ENCODE results near the gene C8G. TPM values are rescaled to one million over a fixed set of nuclear protein-coding genes. Genes with fewer than 3 reads are reported as not detected.

C8G gene
- total RNA-seq, result 1 to 10 TPM; 1.4 to 1.5 TPM

DNA sequence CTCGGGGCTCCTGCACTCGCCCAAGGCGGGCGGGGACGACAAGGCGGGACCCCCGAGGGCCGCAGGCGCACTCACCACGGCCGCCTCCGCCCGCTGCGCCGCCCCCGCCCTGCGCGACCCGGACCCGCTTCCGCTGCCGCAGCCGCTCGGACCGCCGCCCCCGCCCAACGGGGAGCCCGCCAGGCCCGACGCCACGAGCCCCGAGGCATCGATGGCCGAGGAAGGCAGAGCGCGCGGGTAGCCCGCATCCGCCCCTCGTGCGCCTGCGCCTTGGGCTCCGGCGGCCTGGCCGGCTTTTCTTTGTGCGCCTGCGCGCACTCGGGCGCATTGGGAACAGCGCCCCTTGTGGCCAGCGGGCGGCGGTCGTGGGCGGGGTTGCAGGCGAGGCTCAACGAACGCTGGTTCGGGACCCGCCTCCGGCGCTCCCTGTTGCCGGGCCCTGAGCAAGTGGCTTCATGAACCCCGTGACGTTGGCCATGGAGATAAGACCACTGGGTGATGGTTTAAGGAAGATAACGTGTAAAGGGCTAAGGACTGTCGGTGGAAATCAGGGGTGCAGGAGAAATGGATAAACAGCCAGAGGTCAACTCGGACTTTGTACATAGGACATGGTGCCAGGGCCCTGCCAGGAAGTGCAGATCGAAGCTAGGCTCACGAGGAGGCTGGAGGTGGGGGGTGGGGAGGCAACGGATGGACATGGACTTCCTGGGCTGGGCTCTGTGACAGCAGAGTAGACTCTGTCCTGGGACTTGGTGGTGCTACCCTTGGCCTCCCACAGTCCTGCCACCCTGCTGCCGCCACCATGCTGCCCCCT lies at the start of gene C8G, which contains the start of gene FBXW5:
Gene C8G (plus strand): TSS at position 725 of the 814 bp plus-strand sequence. CDS start 78 bp downstream, at position 803.
Gene FBXW5 (minus strand): TSS at position 220 of the 814 bp plus-strand sequence. CDS start 655 bp downstream, outside the sequence.
- POLR2A ChIA-PET, result interaction anchor here (0.6 to 1.0 kb wide), 3 partner anchors 25 to 243 kb away, joined by 3 read pairs; partner anchors contain the start of gene ABCA2
- H3K9me3 Mint-ChIP-seq (ENCODE audit: insufficient read depth), result no peaks in the 10 kb centered on the region
- CTCF ChIA-PET, result interaction anchor here (0.8 to 5.5 kb wide), 7 partner anchors 56 to 156 kb away, joined by 3 to 146 read pairs (median 4); partner anchors contain the start of genes AJM1 and NPDC1
- peak within 1 kb of the TSS; percentile 91 for H3K27ac Mint-ChIP-seq
- H3K27me3 Mint-ChIP-seq (ENCODE audit: low read depth), result no peaks in the 10 kb centered on the region
- H3K4me3 Mint-ChIP-seq, result peak within 1 kb of the TSS; percentile 79
- peaks cover 21% of the 10 kb centered on the region for H3K36me3 Mint-ChIP-seq (ENCODE audit: low read depth)
- DNase-seq (peak; percentile 95), ATAC-seq (peak; percentile 77)
- H3K4me1 Mint-ChIP-seq (ENCODE audit: low read depth), result peaks cover 21% of the 10 kb centered on the region

DNA sequence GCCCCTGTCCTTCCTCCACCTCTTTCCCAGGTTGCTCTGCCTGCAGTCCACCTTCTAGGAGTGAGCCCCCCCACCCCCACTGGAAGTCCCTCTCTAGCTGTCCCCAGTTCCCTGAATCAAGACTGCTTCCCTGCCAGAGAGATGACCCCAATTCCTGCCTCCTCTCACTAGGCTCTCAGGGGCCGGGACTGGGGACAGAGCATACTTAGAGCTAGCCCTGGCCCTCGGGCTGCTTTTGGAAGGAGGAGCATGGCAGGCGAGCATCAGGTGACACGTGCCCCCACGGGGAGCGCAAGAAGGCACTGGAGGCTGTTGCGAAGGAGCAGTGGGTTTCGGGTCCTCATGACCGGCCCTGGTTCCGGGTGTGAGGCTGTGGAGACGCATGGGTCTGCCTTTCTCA lies 49.0 kb upstream of the C8G start:
- Mint-ChIP-seq H3K27me3 (ENCODE audit: low read depth) (no peaks in the 10 kb centered on the region), H3K9me3 (ENCODE audit: insufficient read depth) (no peaks in the 10 kb centered on the region), H3K4me3 (no peak overlapping the region), H3K36me3 (ENCODE audit: low read depth) (peaks cover 41% of the 10 kb centered on the region), H3K27ac (no peak overlapping the region), H3K4me1 (ENCODE audit: low read depth) (peaks cover 14% of the 10 kb centered on the region)
- POLR2A ChIA-PET, result no interaction called here
- ATAC-seq (no peak), DNase-seq (no peak)
- CTCF ChIA-PET, result no interaction called here

DNA sequence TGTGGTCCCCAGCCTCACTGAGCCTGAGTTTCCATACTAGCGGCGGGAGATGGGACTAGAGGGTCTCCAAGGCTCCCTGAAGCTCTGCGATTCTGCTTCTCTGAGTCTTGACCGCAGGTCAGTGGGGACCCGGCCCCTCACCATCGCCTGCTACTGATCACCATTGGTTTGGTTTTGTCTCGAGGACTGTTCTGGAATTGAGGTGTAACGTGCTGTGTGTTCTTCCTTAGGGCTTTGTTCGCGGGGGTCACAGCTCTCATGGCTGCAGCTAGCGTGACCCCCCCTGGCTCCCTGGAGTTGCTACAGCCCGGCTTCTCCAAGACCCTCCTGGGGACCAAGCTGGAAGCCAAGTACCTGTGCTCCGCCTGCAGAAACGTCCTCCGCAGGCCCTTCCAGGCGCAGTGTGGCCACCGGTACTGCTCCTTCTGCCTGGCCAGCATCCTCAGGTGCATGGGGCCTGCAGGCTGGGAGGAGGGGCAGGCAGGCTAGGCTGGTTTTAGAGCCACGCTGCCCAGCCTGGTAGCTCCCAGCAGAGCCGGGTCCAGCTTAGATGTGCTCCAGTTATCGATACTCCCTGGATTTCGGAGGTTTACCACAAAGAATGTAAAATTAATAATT lies 46.5 kb upstream of the C8G start:
- H3K27me3 Mint-ChIP-seq (ENCODE audit: low read depth), result no peaks in the 10 kb centered on the region
- H3K4me1 Mint-ChIP-seq (ENCODE audit: low read depth), result peaks cover 35% of the 10 kb centered on the region
- peaks cover 48% of the 10 kb centered on the region for H3K36me3 Mint-ChIP-seq (ENCODE audit: low read depth)
- H3K27ac Mint-ChIP-seq, result no peak overlapping the region
- POLR2A ChIA-PET, result interaction anchor here (1.1 kb wide), 1 partner anchor 12 kb away, joined by 3 read pairs; the partner anchor contains the start of gene TRAF2
- no peak overlapping the region for H3K4me3 Mint-ChIP-seq
- H3K9me3 Mint-ChIP-seq (ENCODE audit: insufficient read depth), result no peaks in the 10 kb centered on the region
- ATAC-seq (no peak), DNase-seq (no peak)
- CTCF ChIA-PET, result interaction anchor here (1.3 kb wide), 1 partner anchor 56 kb away, joined by 6 read pairs; the partner anchor contains the start of gene AJM1

DNA sequence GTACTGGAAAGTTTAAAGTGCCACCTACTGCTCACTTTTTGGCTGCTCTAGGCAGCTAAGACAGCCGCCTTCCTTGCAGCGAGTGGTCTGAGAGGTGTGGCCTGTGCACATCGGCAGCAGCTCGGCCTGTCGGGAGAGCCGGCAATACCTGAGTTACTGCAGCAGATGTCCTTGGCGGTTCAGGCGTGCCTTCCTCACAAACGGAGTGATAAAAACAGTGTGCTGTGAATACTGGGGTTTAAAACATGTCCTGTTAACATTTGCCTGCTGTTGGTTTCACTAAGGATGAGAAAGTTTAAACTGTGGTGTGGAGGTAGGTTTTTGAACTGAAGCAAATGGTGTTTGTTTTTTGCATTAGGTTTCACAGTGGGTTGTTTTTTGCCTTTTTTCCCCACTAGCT lies 45.8 kb upstream of the C8G start:
- DNase-seq (no peak), ATAC-seq (no peak)
- peaks cover 50% of the 10 kb centered on the region for H3K36me3 Mint-ChIP-seq (ENCODE audit: low read depth)
- ChIA-PET CTCF (interaction anchor here (1.3 kb wide), 1 partner anchor 57 kb away, joined by 6 read pairs; the partner anchor contains the start of gene AJM1), POLR2A (interaction anchor here (0.7 kb wide), 1 partner anchor 17 kb away, joined by 3 read pairs; no protein-coding TSS in a partner anchor)
- no peaks in the 10 kb centered on the region for H3K9me3 Mint-ChIP-seq (ENCODE audit: insufficient read depth)
- no peak overlapping the region for H3K27ac Mint-ChIP-seq
- no peaks in the 10 kb centered on the region for H3K27me3 Mint-ChIP-seq (ENCODE audit: low read depth)
- peaks cover 35% of the 10 kb centered on the region for H3K4me1 Mint-ChIP-seq (ENCODE audit: low read depth)
- no peak overlapping the region for H3K4me3 Mint-ChIP-seq

DNA sequence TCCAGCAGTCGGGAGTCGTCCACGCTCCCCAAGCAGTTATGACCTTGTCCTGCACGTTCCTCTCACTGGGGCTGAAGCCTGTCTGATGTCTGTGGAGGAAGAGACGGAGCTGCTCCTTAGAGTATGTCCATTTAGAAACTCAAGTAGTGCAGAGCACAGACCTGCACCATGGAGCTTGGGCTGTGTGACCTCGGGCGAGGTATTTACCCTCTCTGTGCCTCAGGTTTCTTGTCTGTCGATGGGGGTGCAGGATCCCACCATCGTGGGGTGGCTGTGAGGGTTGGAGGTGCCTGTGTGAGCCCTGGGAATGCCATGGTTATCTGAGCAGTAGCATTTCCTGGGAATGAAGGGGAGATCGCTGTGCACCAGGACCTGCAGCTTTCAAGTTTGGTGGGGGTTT lies 44.5 kb upstream of the C8G start:
- H3K27ac Mint-ChIP-seq, result peak overlapping the region; percentile 41
- no peaks in the 10 kb centered on the region for H3K27me3 Mint-ChIP-seq (ENCODE audit: low read depth)
- H3K4me3 Mint-ChIP-seq, result no peak overlapping the region
- H3K9me3 Mint-ChIP-seq (ENCODE audit: insufficient read depth), result no peaks in the 10 kb centered on the region
- peaks cover 44% of the 10 kb centered on the region for H3K36me3 Mint-ChIP-seq (ENCODE audit: low read depth)
- ATAC-seq (no peak), DNase-seq (no peak)
- POLR2A ChIA-PET, result interaction anchor here (3.2 kb wide), 1 partner anchor 14 kb away, joined by 28 read pairs; the partner anchor contains the start of gene TRAF2
- CTCF ChIA-PET, result interaction anchor here (1.2 to 3.1 kb wide), 2 partner anchors 15 to 58 kb away, joined by 6 to 14 read pairs; partner anchors contain the start of genes AJM1 and TRAF2
- peaks cover 35% of the 10 kb centered on the region for H3K4me1 Mint-ChIP-seq (ENCODE audit: low read depth)

DNA sequence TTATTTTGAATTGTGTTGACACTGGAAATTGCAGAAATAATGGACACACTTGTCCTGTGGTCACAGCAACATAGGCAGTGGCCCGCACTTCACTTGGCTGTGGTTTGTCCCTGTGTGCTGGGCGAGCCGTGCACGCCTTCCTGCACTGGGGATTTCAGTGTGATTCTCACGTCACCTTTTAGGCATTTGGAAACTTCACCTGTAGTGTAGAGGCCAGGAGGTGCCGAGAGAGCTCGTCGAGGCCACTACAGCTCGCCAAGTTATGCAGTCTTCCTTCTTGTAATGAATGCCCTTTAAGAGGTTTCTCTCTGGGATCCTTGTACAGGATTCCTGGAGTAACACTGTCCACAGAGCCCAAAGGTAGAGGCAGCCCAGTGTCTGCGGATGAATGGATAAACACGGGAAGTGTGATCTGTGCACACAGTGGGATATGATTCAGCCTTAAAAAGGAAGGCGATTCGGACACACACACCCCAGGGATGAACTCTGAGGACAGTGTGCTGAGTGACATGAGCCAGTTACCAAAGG lies 44.0 kb upstream of the C8G start:
- Mint-ChIP-seq H3K4me1 (ENCODE audit: low read depth) (peaks cover 35% of the 10 kb centered on the region), H3K27me3 (ENCODE audit: low read depth) (no peaks in the 10 kb centered on the region), H3K36me3 (ENCODE audit: low read depth) (peaks cover 44% of the 10 kb centered on the region), H3K9me3 (ENCODE audit: insufficient read depth) (no peaks in the 10 kb centered on the region), H3K27ac (peak overlapping the region; percentile 83), H3K4me3 (no peak overlapping the region)
- DNase-seq, result no peak
- ATAC-seq, result no peak
- ChIA-PET POLR2A (interaction anchor here (1.4 to 3.2 kb wide), 3 partner anchors 14 to 26 kb away, joined by 4 to 28 read pairs (median 15); partner anchors contain the start of gene TRAF2), CTCF (interaction anchor here (1.0 to 3.1 kb wide), 4 partner anchors 15 to 133 kb away, joined by 3 to 14 read pairs (median 5); partner anchors contain the start of genes AJM1 and TRAF2)

DNA sequence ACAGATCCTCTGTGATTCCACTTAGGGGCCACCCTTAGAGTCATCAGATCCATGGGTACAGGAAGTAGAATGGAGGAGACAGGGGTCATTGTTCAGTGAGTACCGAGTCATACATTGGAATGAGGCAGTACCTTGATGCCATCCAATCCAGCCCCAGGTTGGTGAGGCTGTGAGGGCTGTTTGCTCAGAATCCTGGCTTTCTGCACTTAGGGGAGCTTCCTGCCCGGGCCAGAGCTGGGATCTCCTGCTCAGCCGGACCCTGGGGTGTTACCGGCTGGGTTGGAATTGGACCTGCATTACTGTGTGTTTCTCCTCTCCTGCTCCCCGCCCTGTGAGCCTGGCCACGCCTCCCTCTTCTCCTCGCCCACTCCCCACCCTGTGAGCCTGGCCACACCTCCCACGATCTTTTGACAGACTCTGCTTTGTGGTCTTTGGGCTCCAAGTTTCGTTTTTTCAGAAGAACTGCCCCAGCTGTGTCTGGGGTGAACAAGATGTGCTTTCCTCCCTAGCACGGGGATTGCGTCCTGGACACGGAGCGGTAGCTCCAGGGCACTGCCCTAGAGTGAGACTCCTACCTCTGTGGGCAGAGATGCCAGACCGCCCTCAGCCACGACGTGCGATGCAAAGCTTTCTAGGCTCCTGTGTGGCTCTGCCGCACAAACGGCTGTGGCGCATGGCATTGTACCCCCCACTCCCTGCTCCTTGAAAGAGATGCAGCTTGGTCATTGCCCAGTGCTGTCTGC lies 43.4 kb upstream of the C8G start:
- H3K27me3 Mint-ChIP-seq (ENCODE audit: low read depth), result no peaks in the 10 kb centered on the region
- H3K4me1 Mint-ChIP-seq (ENCODE audit: low read depth), result peaks cover 35% of the 10 kb centered on the region
- peaks cover 48% of the 10 kb centered on the region for H3K36me3 Mint-ChIP-seq (ENCODE audit: low read depth)
- no peaks in the 10 kb centered on the region for H3K9me3 Mint-ChIP-seq (ENCODE audit: insufficient read depth)
- DNase-seq (peak; percentile 63), ATAC-seq (peak; percentile 41)
- ChIA-PET CTCF (interaction anchor here (0.9 to 3.1 kb wide), 9 partner anchors 8 to 166 kb away, joined by 3 to 14 read pairs (median 4); partner anchors contain the start of genes AJM1 and TRAF2), POLR2A (interaction anchor here (0.9 to 3.2 kb wide), 13 partner anchors 11 to 717 kb away, joined by 3 to 28 read pairs (median 5); partner anchors contain the start of genes EHMT1, PAXX, RABL6 and TRAF2)
- peak overlapping the region; percentile 83 for H3K27ac Mint-ChIP-seq
- peak overlapping the region; percentile 46 for H3K4me3 Mint-ChIP-seq

DNA sequence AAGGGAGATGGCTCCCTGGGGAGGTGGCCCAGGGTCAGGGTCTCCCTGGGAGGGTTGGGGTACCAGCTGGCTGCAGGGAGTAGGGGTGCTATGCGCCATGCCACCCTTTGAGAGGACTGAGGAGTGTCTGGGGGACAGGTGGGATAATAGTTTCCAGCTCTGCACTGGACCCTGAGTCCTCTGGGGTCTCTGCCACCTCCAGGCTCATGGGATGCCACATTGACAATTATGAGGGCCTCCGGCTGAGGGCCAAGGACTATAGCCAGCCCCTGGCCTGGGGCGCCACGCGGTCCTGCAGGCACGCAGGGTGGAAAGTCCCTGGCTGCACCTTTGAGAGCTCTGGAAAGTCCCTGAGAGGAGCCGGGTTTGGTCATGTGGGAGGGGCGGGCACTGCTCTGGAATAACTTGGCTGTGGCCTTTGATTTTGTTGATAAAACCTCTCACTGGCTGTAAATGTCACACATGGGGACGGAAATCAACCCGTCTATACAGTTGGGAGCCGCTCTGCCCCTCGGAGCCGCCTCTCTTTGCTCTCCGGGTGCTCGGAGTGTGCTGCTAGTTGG lies 42.7 kb upstream of the C8G start:
- DNase-seq (peak; percentile 61), ATAC-seq (peak; percentile 74)
- peak overlapping the region; percentile 83 for H3K27ac Mint-ChIP-seq
- no peaks in the 10 kb centered on the region for H3K9me3 Mint-ChIP-seq (ENCODE audit: insufficient read depth)
- POLR2A ChIA-PET, result interaction anchor here (0.9 to 3.2 kb wide), 13 partner anchors 11 to 716 kb away, joined by 3 to 28 read pairs (median 5); partner anchors contain the start of genes EHMT1, PAXX, RABL6 and TRAF2
- no peaks in the 10 kb centered on the region for H3K27me3 Mint-ChIP-seq (ENCODE audit: low read depth)
- H3K4me1 Mint-ChIP-seq (ENCODE audit: low read depth), result peaks cover 32% of the 10 kb centered on the region
- H3K36me3 Mint-ChIP-seq (ENCODE audit: low read depth), result peaks cover 52% of the 10 kb centered on the region
- peak overlapping the region; percentile 36 for H3K4me3 Mint-ChIP-seq
- CTCF ChIA-PET, result interaction anchor here (0.9 to 3.1 kb wide), 8 partner anchors 9 to 302 kb away, joined by 3 to 14 read pairs (median 4); partner anchors contain the start of genes AJM1 and TRAF2

DNA sequence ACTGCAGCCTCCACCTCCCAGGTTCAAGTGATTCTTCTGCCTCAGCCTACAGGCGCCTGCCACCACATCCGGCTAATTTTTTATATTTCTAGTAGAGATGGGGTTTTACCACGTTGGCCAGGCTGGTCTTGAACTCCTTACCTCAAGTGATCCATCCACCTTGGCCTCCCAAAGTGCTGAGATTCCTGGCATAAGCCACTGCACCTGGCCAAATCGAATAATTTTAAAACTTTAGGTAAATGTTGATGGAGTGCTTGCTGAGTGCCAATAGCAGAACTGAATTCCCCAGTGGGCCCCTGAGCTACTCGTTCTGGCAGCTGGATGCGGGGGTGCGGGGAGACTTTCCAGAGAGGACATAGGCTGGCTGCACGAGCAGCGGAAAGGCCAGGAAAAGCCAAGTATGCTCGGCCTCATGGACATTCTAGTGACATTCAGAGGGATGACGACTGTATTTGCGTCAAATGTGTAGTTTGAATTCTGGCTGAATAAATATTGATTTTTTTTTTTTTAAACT lies 41.9 kb upstream of the C8G start:
- H3K36me3 Mint-ChIP-seq (ENCODE audit: low read depth), result peaks cover 59% of the 10 kb centered on the region
- H3K27me3 Mint-ChIP-seq (ENCODE audit: low read depth), result no peaks in the 10 kb centered on the region
- H3K9me3 Mint-ChIP-seq (ENCODE audit: insufficient read depth), result no peaks in the 10 kb centered on the region
- ATAC-seq (no peak), DNase-seq (no peak)
- CTCF ChIA-PET, result interaction anchor here (0.9 to 3.1 kb wide), 6 partner anchors 10 to 302 kb away, joined by 3 to 14 read pairs (median 4); partner anchors contain the start of genes AJM1 and TRAF2
- no peak overlapping the region for H3K27ac Mint-ChIP-seq
- POLR2A ChIA-PET, result interaction anchor here (0.9 to 3.2 kb wide), 6 partner anchors 12 to 96 kb away, joined by 3 to 28 read pairs (median 6); partner anchors contain the start of genes RABL6 and TRAF2
- no peak overlapping the region for H3K4me3 Mint-ChIP-seq
- peaks cover 32% of the 10 kb centered on the region for H3K4me1 Mint-ChIP-seq (ENCODE audit: low read depth)

DNA sequence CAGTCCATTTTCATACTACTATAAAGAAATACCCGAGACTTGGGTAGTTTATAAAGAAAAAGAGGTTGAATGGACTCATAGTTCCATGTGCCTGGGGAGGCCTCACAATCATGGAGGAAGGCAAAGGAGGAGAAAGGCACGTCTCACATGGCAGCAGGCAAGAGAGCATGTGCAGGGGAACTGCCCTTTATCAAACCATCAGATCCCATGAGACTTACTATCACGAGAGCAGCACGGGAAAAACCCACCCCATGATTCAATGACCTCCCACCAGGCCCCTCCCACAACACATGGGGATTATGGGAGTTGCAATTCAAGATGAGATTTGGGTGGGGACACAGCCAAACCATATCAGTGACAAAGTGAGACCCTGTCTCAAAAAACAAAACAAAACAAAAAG lies 38.8 kb upstream of the C8G start:
- ChIA-PET CTCF (no interaction called here), POLR2A (no interaction called here)
- Mint-ChIP-seq H3K4me3 (no peak overlapping the region), H3K36me3 (ENCODE audit: low read depth) (peaks cover 60% of the 10 kb centered on the region), H3K27ac (peak overlapping the region; percentile 39), H3K9me3 (ENCODE audit: insufficient read depth) (no peaks in the 10 kb centered on the region), H3K27me3 (ENCODE audit: low read depth) (no peaks in the 10 kb centered on the region), H3K4me1 (ENCODE audit: low read depth) (peaks cover 19% of the 10 kb centered on the region)
- DNase-seq (no peak), ATAC-seq (no peak)
